Activated T-cell treated with anti-CD3 and anti-CD28 coated beads, Interleukin-2, amount 50 U/mL, for 24 hours (primary cell): ENCODE measurements around the gene RFC2.

Source experiments
- DNase-seq: peaks from one replicate; pipeline ENCODE4 v3.0.0-alpha.2; 2020
- H3K27ac Mint-ChIP-seq: 2 replicates; pipeline ENCODE4 v1.8.0; 2020; ENCODE audit warnings: mild to moderate bottlenecking, mixed read lengths
- H3K27me3 Mint-ChIP-seq: 2 replicates; pipeline ENCODE4 v1.8.0; 2020; ENCODE audit warnings: mixed read lengths
- H3K36me3 Mint-ChIP-seq: 2 replicates; pipeline ENCODE4 v1.8.0; 2020; ENCODE audit warnings: low read depth, mixed read lengths
- H3K4me1 Mint-ChIP-seq: 2 replicates; pipeline ENCODE4 v1.8.0; 2020; ENCODE audit warnings: low read depth, mixed read lengths
- H3K4me3 Mint-ChIP-seq: 2 replicates; pipeline ENCODE4 v1.8.0; 2020; ENCODE audit warnings: mild to moderate bottlenecking, moderate library complexity, mixed read lengths
- H3K9me3 Mint-ChIP-seq: 2 replicates; pipeline ENCODE4 v1.8.0; 2020; ENCODE audit warnings: mixed read lengths

RFC2 gene

GRCh38 chr7:74254129-74254857, at the start of gene RFC2:
Gene RFC2, minus strand, starts transcription at chr7:74254399. Its CDS starts 16 bp downstream, at chr7:74254383.
- Mint-ChIP-seq H3K9me3 (no peaks in the 10 kb centered on the region), H3K4me3 (peak within 1 kb of the TSS; percentile 98), H3K27ac (peak within 1 kb of the TSS; percentile 98), H3K4me1 (peaks cover 31% of the 10 kb centered on the region), H3K27me3 (no peaks in the 10 kb centered on the region), H3K36me3 (peaks cover 49% of the 10 kb centered on the region)
- DNase-seq = peak; percentile 100

GRCh38 chr7:74302745-74303221, 48.6 kb upstream of the RFC2 start:
- Mint-ChIP-seq H3K4me1 (peaks cover 19% of the 10 kb centered on the region), H3K27ac (no peak overlapping the region), H3K36me3 (no peaks in the 10 kb centered on the region), H3K4me3 (no peak overlapping the region), H3K27me3 (peaks cover 16% of the 10 kb centered on the region), H3K9me3 (no peaks in the 10 kb centered on the region)
- DNase-seq = no peak

GRCh38 chr7:74300926-74301325, 46.7 kb upstream of the RFC2 start:
- Mint-ChIP-seq H3K36me3 (no peaks in the 10 kb centered on the region), H3K27ac (no peak overlapping the region), H3K4me1 (peaks cover 4% of the 10 kb centered on the region), H3K9me3 (no peaks in the 10 kb centered on the region), H3K27me3 (peaks cover 2% of the 10 kb centered on the region), H3K4me3 (no peak overlapping the region)
- no peak for DNase-seq

GRCh38 chr7:74299401-74299800, 45.2 kb upstream of the RFC2 start:
- H3K27ac Mint-ChIP-seq = no peak overlapping the region
- H3K4me3 Mint-ChIP-seq = no peak overlapping the region
- no peaks in the 10 kb centered on the region for H3K9me3 Mint-ChIP-seq
- no peaks in the 10 kb centered on the region for H3K36me3 Mint-ChIP-seq
- H3K27me3 Mint-ChIP-seq = no peaks in the 10 kb centered on the region
- DNase-seq = no peak
- H3K4me1 Mint-ChIP-seq = peaks cover 3% of the 10 kb centered on the region

- DNase-seq = no peak
Observed at GRCh38 chr7:74297516-74298233, 43.5 kb upstream of the RFC2 start.

GRCh38 chr7:74294191-74294998, 40.2 kb upstream of the RFC2 start:
- Mint-ChIP-seq H3K9me3 (no peaks in the 10 kb centered on the region), H3K4me3 (no peak overlapping the region), H3K27me3 (peaks cover 10% of the 10 kb centered on the region), H3K36me3 (no peaks in the 10 kb centered on the region), H3K4me1 (peaks cover 3% of the 10 kb centered on the region), H3K27ac (no peak overlapping the region)
- DNase-seq = no peak

More at GRCh38 chr7:74297516-74298233, 43.5 kb upstream of the RFC2 start:
- Mint-ChIP-seq H3K27ac (no peak overlapping the region), H3K36me3 (no peaks in the 10 kb centered on the region), H3K4me3 (no peak overlapping the region), H3K4me1 (peaks cover 3% of the 10 kb centered on the region), H3K27me3 (no peaks in the 10 kb centered on the region), H3K9me3 (no peaks in the 10 kb centered on the region)

- peaks cover 14% of the 10 kb centered on the region for H3K27me3 Mint-ChIP-seq
- H3K27ac Mint-ChIP-seq = no peak overlapping the region
- DNase-seq = no peak
- H3K36me3 Mint-ChIP-seq = no peaks in the 10 kb centered on the region
- no peaks in the 10 kb centered on the region for H3K9me3 Mint-ChIP-seq
- no peak overlapping the region for H3K4me3 Mint-ChIP-seq
- peaks cover 6% of the 10 kb centered on the region for H3K4me1 Mint-ChIP-seq
Observed at GRCh38 chr7:74293577-74293908, 39.3 kb upstream of the RFC2 start.

GRCh38 chr7:74292757-74293576, 38.8 kb upstream of the RFC2 start:
- H3K36me3 Mint-ChIP-seq = no peaks in the 10 kb centered on the region
- no peaks in the 10 kb centered on the region for H3K9me3 Mint-ChIP-seq
- H3K27me3 Mint-ChIP-seq = peaks cover 18% of the 10 kb centered on the region
- no peak overlapping the region for H3K27ac Mint-ChIP-seq
- no peak overlapping the region for H3K4me3 Mint-ChIP-seq
- peaks cover 11% of the 10 kb centered on the region for H3K4me1 Mint-ChIP-seq
- no peak for DNase-seq

- Mint-ChIP-seq H3K4me1 (peaks cover 12% of the 10 kb centered on the region), H3K36me3 (no peaks in the 10 kb centered on the region), H3K9me3 (no peaks in the 10 kb centered on the region), H3K27me3 (peaks cover 27% of the 10 kb centered on the region), H3K4me3 (no peak overlapping the region), H3K27ac (no peak overlapping the region)
- DNase-seq = no peak
Observed at GRCh38 chr7:74291535-74291934, 37.3 kb upstream of the RFC2 start.

- Mint-ChIP-seq H3K4me1 (peaks cover 12% of the 10 kb centered on the region), H3K9me3 (no peaks in the 10 kb centered on the region), H3K36me3 (no peaks in the 10 kb centered on the region), H3K27ac (no peak overlapping the region), H3K27me3 (peaks cover 27% of the 10 kb centered on the region), H3K4me3 (peak overlapping the region; percentile 30)
- DNase-seq = no peak
Observed at GRCh38 chr7:74290981-74291441, 36.8 kb upstream of the RFC2 start.

GRCh38 chr7:74290553-74290950, 36.4 kb upstream of the RFC2 start:
- no peak for DNase-seq
- peaks cover 27% of the 10 kb centered on the region for H3K27me3 Mint-ChIP-seq
- peak overlapping the region; percentile 30 for H3K4me3 Mint-ChIP-seq
- no peaks in the 10 kb centered on the region for H3K9me3 Mint-ChIP-seq
- H3K27ac Mint-ChIP-seq = no peak overlapping the region
- no peaks in the 10 kb centered on the region for H3K36me3 Mint-ChIP-seq
- peaks cover 12% of the 10 kb centered on the region for H3K4me1 Mint-ChIP-seq

- peaks cover 12% of the 10 kb centered on the region for H3K4me1 Mint-ChIP-seq
- DNase-seq = peak; percentile 55
- H3K36me3 Mint-ChIP-seq = no peaks in the 10 kb centered on the region
- no peak overlapping the region for H3K27ac Mint-ChIP-seq
- H3K4me3 Mint-ChIP-seq = no peak overlapping the region
- H3K27me3 Mint-ChIP-seq = peaks cover 27% of the 10 kb centered on the region
- no peaks in the 10 kb centered on the region for H3K9me3 Mint-ChIP-seq
Observed at GRCh38 chr7:74289659-74290552, 35.7 kb upstream of the RFC2 start.

- H3K27ac Mint-ChIP-seq = peak within 1 kb of the TSS; percentile 71
- H3K36me3 Mint-ChIP-seq = no peaks in the 10 kb centered on the region
- no peaks in the 10 kb centered on the region for H3K9me3 Mint-ChIP-seq
- peak; percentile 90 for DNase-seq
- H3K4me3 Mint-ChIP-seq = peak within 1 kb of the TSS; percentile 73
- peaks cover 27% of the 10 kb centered on the region for H3K27me3 Mint-ChIP-seq
- peaks cover 12% of the 10 kb centered on the region for H3K4me1 Mint-ChIP-seq
Observed at GRCh38 chr7:74289018-74289658, 34.9 kb upstream of the RFC2 start, which contains the start of gene CLIP2. Gene CLIP2, plus strand, starts transcription at chr7:74289407. Its CDS starts 28,140 bp downstream, at chr7:74317547.
